ENCODE data around the gene SLC38A1.

Gene SLC38A1

DNA sequence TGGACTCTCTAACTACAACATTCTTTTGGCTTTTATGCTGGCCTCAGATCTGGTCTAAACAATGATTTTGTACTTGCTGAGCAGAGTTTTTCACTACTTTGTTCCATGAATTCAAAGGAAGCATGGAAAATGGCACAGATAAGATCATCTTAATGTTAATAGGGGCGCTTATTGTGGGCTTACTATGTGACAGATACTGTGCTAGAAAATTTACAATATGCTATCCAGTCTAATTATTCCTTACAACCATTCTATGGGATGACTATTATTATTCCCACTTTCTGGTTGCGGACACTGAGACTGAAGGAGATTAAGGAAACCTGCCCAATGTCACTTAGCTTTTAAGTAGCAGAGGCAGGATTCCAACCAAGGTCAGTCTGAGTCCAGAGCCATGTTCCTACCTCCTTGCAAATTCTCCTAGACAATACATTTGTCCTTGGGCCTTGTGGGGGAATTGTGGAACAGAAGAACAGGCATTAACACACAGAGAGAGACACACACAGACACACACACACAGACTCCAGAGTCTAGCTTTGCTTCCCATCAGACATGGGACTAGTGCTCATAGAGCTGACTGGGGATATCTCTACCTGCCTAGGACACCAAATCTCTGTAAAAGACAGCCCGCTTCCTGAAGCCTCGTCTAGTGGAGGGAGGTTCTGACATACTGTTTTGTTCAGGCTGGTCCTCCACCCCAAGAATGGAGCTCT is 107.7 kb downstream of the SLC38A1 start:
- no peak for DNase-seq

DNA sequence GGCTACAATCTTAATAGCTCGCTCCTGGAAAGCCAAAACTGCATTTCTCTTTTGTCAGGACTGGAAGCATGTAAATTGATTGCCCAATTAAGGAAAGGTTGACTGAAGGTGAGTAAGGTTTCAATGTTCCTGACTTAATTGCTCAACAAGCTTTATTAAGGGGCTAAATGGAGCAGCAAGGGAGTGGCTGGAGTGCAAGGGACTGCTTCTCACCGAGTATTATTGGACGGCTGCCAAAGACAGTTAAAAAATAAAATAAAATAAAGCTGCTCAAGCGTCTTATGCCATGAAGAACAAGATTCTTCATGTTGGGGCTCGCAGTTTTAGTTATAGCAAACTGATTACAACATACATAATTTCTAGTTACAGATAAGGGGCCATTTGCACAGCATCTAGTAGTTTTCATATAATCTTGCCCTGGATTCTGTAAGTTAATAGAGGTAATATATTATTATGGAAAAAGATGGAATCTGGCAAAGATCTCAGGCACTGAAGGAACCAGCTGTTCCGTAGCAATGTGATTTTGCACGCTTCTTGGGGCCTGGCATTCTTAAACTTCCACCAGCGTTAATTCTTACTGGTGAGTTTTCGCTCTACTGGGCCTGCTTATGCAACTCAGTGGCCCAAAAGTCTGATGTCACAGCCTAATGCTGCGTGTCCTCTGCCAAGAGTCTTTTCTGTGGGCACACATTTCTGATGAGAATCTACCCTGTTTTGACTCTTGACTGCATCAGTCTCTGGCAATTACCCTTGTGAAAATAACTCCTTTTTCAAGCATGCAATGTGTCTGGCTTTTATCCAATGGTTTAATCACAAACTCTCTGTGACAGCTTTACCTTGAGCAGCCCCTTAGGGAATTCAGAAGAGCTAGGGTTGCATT is 108.5 kb downstream of the SLC38A1 start:
- DNase-seq, result peak; percentile 92

DNA sequence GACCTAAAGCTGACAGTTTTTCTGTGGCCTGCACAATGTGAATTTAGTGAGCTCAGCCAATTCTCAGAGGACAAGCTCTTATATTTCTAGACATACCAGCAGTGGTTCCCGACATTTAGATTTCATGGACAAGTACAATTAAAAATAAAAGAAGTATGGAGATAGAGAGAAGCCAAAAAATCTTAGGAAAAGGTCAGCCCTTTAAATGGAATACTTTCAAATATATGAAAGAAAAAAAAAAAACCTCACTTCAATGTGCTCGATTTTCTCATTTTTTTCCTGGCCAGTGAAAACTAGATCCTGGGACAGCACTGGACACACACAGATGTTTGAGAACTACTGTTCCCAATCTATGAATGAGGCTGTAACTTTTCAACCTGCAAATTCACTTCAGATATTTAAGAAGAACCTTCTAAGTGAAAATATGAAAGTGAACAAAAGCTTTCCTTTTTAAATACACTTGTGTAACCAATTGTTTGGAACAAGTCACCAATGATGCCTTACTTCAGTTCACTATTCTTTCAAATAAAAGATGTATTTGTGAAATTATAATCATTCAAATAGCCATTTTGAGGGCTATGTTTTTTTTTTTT is 109.4 kb downstream of the SLC38A1 start:
- DNase-seq, result no peak

DNA sequence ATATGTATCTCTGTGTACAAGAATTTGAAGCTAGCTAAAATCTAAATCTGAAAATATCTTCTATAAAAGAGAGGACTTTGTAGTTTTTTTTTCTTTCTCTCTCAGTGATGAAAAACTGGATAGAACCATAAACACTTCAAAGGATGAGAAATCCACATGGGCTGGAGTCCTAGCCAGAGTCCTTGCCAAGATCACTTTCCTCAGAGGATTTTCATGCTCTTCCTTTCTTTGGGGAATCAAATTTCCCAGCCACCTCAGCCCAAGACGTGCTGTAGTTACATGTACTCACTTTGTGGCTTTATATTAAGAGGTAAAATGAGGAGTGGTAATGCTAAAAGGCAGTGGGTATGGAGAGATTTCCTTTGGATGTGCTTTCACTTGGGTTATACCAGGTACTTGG is 110.3 kb downstream of the SLC38A1 start:
- DNase-seq, result no peak

- DNase-seq, result no peak
Observed at GRCh38 chr12:46154221-46154985, 114.4 kb downstream of the SLC38A1 start.

- DNase-seq, result peak; percentile 22
Observed at GRCh38 chr12:46153268-46153872, 115.5 kb downstream of the SLC38A1 start.

GRCh38 chr12:46152456-46152855 is 116.4 kb downstream of the SLC38A1 start:
- no peak for DNase-seq

- no peak for DNase-seq
Observed at GRCh38 chr12:46150735-46151134, 118.1 kb downstream of the SLC38A1 start.

DNA sequence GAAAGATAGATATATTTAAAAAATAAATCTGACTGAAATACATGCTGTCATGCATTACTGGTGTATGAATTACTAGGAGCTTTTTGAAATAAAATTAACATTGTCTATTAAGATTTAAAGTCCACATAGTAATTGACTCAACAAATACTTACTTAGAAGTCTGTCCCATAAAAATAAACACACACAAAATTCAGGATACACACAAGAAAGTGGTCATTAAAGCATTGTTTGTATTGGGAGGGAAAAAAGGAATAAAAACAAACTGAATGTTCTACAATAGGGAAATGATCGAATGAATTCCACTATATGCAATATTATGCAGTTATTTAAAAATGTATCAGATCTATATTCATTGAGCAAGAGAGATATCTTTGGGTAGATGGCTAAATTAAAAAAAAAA is 118.9 kb downstream of the SLC38A1 start:
- no peak for DNase-seq

DNA sequence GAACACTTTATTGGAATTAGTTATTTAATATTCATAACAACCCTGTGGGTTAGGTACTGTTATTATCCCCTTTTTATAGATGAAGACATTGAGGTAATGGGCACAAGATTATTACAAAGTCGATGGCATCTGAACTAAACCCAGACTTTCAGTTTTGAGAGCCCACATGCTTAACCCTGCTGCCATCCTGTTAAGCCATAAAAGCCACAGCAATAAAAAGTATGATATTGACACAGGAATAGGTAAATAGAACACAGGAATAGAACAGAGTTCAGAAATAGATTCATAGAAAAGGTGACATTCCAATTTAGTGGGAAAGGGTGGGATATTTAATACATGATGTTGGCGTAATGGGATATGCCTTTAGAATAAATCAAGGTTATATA is 119.8 kb downstream of the SLC38A1 start:
- no peak for DNase-seq

DNA sequence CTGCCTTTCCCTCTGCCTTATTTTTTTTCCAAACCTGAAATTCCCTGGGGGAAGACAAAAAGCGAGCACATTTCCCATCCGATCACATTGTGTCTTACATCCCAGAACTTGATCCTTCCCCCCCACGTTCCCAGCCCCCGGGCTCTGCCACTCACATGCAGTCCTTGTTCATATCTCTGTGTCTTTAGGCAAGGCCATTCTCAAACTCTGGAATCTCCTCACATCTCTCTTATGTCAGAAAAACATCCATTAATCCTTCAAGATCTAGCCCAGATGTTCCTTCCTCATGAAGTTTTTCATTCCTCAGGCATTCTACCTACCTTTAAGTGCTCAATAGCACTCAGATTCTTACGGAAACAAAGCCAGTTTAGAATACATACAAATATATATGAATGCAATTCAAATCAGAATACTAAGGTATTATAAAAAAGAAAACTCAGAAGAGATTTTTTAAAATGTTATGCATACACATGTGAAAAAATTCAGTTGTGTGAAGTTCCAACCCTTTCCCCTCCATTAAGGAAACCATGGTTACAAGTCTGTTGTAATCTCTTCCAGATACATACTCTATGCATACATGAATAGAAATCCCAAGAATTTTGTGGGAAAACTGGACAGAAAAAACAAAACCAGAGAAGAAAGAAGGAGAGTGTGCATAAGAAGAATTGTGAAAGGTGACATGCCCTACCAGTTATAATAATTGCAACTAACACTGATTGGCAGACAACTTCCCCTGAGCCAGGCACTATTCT is 120.3 kb downstream of the SLC38A1 start:
- no peak for DNase-seq

DNA sequence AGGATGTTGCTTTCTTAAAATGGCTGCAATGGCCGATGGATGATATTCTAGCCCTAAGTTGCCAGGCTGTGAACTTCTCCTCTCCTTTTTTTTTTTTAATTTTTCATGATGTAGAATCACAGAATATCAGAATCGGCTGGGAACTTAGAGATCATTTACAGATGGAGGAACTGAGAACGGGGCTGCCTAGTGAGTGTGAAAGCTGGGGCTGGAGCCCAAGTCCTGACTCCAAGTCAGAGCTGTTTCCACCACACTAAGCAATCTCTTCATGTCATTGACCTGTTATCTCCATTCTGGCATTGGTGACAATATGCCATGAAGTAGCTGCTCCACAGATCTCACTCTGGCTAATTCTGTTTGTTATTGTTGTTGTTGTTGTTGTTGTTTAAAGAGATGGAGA is 121.7 kb downstream of the SLC38A1 start:
- DNase-seq, result no peak

DNA sequence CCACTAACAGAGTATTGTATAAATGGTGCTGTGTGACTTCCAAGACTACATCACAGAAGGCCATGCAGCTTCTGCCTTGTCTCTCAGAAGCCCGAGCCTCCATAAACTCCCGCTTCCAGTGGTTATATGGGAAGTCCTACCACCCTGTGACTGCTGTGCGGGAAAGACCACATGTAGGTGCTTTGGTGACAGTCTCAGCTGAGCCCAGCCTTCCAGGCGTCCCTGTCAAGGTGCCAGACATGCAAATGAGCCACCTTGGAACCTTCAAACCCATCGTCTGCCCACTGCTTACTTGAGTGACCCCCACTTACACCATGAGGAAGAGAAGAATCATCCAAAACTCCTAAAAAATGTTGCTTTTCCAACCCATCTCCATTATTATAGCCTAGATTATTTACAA is 123.0 kb downstream of the SLC38A1 start:
- DNase-seq, result no peak

DNA sequence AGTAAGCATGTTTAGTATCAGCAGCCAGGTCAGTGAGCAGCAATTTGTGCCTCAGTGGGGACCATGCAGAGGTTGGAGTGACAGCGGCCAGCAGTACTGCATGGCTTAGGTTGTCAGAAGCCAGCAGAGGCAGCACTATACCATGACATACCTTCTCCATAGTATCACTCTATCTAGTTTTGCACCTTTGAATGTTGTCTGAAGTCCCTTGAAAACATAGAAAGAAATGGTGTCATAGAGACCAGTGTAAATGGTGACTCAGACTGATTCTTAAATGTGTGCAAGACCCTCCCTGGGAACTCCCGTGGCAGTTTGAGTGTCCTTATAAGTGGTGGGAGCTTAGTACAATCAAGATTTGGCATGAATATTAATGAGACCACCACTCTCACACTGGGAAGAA is 124.4 kb downstream of the SLC38A1 start:
- DNase-seq, result no peak

DNA sequence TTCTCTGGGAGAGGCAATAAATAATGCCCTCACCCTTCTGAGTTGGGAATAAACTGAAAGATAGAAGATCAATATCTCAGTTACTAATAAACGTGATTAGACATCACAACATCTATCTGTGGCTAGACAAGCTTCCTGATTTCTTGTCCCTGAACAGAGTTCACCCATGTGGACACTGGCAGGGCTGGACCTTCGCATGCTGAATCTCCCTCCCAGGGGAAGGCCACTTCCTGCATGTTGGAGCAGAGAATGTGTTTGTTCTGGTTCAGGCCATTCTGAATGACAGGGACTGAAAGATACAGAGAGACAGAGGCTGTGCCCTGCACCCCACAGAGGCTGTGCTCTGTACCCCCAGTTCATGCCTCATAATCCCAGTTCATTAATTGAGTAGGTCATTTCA is 132.6 kb downstream of the SLC38A1 start:
- DNase-seq, result no peak

DNA sequence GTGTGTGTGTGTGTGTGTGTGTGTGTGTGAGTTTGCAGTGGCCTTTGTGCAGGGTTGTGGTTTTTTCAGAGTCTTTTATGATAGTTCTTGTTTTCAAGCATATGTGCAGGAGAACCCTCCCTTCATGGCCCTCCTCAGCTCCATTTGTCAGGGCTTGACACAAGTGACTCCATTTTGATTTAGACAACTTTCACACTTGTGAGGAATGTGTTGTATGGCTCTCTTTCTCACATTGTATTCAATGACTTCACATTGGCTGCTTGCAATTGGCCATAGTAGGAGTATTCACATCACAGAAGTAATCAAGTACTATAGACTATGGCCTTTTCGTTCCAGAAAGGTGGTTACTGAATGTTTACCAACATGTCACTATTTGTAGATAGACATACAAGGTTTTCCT is 133.1 kb downstream of the SLC38A1 start:
- no peak for DNase-seq

DNA sequence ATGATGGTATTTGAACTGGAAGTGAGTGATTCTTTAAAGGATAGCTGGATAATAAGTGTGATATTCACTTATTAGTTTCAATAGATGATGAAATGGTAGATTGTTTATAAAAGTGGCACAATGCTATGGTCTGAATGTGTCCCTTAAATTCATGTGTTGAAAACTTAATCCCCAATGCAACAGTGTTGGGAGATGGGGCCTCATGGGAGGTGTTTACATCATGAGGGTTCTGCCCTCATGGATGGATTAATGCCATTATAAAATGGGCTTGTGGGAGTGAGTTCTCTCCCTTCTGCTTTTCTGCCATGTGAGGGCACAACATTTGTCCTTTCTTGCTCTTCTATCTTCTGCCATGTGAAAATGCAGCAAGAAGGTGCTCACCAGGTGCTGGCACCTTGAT is 134.0 kb downstream of the SLC38A1 start:
- no peak for DNase-seq

- DNase-seq, result no peak
Observed at GRCh38 chr12:46134205-46134811, 134.5 kb downstream of the SLC38A1 start.

DNA sequence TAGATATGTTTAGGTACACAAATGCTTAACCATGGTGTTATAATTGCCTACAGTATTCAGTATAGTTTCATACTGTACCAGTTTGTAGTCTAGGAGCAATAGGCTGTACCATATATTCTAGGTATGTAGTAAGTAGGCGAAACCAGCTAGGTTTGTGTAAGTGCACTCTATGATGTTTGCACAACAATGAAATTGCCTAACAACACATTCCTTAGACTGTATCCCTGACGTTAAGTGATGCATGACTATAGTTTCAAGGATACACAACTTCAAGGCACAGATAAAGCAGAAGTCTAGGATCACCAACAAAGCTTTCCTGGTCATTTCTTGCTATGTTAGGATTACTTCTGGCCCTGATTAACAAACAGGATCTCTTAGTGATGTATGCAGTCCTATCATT is 135.1 kb downstream of the SLC38A1 start:
- no peak for DNase-seq

All from NCI-H1105 (cell line).